ENCODE measurements around the gene SHPK.

The SHPK gene

DNA sequence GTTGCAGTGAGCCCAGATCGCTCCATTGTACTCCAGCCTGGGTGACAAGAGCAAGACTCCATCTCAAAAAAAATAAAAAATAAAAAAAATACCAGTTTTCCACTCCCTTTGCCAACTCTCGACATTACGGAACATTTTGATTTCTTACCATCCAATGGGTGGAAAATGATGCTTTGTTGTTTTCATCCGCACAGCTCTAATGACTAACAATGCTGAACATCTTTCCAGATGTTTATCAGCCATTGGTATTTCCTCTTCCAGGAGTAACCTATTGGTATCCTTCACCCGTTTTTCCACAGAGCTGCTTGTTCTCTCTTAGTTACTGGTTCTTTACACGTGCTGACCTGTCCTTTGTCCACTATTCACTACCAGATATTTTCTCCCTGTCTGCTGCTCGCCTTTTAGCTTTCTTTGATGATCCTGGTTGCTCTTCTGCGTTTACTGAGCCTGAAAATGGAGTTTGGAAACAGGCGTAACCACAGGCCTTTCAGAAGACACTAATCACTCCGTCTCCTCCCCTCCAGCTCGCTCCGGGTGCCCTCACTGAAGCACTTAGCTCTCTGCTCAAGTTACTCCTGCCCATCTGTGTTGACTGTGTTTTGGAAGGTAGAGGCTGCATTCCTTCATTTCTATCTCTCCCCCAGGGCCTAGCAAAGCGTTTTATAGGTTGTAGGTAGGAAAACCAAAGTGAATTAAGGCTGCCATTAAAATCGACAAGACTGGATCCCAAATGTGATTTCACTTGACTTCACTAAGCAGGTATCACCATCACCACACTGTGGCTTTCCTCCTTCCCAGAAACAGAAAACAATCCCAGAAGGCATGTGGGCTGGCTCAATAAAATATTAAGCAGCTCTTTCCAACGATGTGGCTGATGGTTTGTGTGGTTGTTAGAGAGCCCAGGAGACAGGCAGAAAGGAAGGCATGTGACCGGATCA, 8.9 kb downstream of the SHPK start:
- no peak for DNase-seq

DNA sequence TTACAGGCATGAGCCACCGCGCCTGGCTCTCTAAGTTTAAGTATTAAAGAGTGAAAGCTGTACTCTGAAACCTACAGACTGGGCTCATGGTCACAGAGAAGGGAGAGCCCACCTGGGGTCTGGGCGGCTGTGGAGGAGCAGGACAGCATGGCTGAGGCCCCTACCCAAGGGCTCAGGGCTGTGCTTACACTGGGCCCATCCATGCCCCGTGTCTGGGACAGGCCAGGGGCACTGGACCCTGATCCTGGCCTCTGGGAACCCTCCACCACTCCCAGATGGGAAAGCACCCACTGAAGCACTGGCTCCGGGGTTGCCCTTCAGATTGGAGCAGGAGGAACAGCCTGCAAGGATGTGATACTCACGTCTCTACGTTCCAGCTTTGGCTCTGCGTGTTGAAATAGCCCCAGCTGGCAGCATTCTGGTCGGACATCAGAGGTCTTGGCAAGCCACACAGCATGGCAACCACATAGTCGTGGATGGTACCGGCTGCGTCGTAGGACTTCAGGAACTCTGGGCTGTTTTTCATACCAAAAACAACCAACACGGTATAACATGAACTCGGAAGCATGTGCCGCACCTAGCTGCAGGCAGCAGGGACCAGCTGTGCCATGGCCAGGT, 13.0 kb downstream of the SHPK start:
- no peak for DNase-seq

DNA sequence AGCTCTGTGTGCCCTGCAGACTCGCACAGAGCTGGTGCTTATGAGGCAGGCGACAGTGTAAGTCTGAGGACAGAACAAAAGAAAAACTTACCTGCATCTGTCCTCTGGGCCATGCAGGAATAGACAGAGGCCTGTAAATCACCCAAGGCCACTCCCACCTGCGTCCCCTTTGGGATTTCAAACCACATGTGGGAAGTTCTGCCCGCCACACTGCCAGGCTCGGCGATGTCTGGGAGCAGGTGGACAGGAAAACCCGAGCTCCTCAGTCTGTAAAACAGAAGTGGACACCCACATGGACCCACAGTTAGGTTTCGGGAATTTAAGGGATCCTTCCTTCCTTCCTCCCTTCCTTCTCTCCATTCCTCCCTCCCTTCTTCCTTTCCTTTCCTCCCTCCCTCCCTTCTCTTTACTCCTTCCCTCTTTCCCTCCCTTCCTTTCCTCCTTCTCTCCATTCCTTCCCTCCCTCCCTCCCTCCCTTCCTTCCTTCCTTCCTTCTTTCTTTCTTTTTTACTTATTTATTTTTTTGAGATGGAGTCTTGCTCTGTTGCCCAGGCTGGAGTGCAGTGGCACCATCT, 14.8 kb downstream of the SHPK start:
- no peak for DNase-seq

DNA sequence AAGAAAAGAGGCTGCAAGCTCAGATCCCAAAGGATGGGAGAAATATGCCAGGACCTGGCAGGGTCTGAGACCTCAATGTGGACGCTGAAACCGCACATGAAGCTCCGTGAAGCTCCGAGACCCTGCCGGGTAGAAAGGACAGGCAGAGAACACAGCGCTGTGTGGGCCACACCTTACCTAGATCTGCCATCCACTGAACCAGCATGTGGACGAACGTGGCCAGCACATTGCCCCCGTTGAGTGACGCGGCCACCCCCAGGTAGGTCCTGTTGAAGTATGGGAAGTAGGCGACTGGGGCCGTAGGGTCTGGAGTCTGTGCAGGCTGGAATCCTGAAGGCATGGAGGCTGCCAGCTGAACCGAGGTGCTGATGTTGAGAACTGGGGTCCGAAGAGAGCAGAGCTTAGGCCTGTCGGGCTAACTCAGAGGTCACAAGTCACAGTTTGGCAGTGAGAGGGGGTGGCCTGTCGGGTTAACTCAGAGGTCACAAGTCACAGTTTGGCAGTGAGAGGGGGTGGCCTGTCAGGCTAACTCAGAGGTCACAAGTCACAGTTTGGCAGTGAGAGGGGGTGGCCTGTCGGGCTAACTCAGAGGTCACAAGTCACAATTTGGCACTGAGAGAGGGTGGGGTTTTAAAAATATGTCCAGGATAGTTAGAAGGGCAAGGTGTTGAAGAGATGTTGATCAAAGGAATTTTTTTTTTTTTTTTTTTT, 20.7 kb downstream of the SHPK start:
- DNase-seq: no peak

DNA sequence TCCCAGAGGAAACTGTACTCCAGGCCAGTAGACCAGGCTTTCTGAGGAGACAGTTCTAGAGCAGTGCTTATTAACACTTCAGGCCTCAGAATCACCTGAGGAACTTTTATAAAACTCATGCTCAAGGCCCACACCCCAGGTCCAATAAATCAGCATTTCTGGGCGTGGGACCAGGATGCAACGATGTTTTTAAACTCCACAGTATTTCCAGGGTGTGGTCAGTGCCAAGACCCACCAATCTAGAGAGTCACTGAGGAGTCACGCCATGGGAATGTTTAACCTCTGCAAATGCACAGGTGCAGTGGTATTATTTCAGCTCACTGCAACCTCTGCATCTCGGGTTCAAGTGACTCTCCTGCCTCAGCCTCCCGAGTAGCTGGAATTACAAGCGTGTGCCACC, 22.9 kb downstream of the SHPK start:
- no peak for DNase-seq

DNA sequence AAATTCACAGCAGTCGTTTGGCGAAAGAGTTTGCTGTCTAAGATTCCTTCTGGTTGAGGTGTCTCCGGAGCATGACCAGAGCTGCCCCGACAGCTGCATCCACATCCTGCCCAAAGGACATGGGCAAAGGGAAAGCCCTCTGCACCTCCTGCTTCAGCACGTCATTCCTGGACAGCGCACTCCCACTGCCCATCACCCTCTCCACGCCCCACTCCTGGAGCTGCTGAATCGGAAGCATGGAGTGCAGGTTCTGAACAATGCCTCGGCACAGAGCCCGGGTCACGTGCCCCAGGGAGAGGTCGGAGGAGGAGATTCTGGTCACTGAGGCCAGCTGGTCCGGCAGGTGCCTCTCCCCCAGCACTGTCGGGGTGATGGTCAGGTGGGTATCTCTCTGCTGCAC, 25.5 kb downstream of the SHPK start:
- no peak for DNase-seq

DNA sequence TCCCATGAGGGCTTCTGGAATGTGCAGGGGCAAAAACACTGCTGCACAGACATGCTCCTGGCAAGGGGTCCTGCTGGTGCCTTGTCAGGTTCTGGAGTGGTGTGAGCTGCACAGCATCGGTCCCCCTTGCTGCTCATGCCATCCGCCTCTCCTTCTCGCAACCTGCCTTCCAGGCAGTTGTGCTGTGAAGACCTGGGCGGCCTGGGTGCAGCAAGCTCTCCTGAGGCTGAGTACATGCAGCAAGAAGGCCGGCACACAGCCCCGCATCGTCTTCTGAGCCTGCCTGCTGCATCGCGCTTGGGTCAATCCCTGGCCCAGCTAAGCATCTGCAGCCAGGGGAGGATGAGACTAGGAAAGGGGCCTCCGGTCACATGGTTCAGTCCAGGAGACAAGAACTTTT, 26.4 kb downstream of the SHPK start:
- DNase-seq: no peak

DNA sequence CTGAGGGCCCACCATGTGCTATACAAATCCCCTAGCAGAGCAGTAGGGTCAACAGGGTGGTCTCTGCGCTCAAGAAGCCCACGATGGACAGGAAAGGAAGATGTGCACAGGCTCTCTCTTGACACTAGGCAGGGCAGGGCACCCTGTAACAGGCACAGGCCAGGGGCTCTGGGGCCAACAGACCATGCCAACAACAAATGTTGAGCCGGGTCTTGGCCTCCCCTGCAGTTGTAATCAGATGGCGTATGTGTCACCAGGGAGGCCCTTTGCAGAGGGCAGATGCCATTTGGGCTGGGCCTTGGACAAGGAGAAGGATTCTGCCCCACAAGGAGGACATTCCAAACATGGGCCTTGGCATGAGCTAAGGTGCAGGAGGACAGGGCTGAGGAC, 32.2 kb downstream of the SHPK start:
- no peak for DNase-seq

DNA sequence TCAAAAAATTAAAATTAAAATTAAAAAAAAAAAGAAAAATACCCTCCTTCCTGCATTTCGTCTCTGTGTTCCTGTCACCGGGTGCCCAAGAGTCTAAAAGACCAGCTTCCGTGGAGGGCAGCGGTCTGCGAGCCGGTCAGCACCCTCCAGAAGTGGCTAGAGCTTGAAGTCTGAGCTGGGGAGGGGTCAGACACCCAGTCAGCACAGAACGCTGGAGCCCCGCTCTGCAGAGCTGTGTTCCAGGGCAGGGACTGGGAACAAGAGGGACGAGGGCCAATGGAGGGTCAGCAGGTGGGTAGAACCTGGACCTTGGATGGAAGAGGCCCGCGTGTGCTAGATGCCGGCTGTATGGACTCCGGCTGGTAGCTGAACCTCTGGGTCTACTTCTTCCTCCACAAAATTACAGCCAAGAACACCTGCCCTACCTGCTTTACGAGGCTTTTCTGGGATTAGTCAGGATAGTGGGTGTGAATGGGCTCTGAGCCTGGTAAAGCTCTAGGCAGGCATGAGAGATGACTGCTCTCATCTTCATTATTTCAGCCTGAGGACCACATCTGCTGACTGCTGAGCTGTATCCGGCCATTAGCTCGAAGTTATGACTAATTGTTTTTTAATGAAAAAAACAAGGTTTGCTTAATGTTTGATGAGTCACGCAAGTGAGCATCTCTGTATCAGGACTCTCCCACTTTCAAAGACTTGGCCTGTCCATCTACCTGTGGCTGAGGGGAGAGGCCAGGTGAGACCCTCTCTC, 32.8 kb downstream of the SHPK start:
- DNase-seq: no peak

DNA sequence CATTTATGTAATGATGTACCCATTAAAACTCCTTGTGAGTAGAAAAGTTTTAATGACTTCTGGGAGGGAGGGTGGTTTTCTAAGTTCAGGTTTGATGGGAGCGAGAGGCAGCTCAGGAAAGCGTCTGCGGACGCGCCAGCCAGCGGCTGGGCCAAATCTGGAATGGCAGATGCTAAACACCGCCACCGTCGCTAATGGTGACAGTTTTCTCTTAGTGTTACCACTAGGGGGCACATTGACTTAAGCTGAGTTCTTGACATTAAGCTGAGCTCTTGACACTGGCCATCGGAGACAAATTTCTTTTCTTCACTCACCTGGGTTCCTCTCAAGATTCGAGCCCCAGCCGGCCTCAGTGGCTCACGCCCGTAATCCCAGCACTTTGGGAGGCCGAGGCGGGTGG, 33.6 kb downstream of the SHPK start:
- no peak for DNase-seq

DNA sequence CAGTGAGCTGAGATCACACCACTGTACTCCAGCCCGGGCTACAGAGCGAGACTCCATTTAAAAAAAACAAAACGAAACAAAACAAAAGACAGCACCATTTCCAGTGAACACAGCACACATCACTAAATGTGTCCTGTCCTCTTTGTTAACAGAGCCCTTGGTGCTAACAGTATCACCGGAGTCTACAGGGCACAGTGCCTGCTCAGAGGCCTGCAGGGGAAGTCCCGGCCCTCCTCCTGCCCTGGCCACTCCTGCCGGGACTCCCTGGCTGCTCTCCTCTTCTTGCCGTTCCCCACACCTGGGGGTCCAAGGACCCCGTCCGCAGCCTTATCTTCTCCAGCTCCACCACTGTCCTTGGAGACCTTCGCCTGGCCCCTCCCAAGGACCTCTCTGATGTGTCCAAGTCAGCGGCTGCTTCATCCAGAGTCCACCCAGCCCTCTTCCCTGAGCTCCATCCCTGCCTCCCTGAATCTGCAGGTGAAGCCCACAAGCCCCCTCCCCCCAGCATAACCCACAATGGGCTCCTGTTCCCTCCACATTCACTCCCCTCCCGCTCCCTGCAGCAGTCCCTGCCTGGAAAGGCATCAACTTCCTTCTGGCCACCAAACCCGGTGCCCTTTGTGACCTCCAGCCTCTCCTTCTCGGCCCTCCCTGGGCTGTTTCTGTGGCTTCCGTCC, 35.4 kb downstream of the SHPK start:
- no peak for DNase-seq

DNA sequence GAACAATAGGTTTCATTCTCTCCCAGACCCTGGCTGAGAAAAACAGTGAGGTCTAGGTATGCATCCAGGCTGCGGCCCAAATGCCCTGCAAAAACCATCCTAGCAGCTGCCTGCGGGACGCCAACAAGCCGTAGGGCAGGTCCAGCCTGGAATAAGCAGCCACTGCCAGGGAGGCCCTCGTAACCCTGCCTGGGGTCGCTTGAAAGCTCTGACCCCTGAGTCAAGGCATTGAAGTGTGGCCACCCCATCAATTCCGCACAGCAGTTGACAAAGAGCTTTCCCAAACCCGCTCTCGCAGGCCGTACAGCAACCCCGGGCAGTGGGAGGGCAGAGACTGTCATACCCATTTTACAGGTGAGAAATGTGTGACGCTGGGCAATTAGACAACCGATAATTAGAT, 38.0 kb downstream of the SHPK start:
- DNase-seq: no peak

DNA sequence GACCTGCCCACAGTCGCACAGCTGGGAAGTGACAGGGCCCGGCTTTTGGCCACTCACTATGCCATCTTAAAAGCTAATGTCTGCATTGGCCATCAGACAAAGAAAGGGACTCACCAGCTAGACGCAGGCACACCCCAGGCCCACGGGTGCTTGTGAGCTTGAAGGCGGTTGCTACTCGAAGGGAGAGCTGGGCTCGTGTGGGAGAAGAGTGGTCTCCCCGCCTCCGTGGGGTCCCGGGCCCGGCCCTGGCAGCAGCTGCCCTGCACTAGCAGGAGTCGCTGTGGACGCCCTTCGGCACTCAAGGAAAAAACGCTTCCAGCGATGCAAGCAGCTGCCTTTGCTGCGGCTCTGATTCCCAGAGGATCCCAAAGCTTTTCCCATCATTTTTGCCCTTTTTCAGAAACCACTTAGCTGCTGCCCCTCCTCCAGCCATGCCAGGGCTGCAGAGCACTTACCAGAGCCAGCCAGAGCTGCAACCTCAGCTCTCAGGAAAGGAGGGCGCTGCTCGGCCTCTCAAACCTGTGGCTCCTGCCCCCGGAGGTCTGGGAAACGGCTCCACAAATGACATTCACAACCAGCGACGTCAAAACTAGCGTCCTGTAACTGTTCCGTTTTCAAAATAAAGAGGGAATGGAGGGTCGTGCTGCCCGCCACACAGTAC, 39.1 kb downstream of the SHPK start:
- no peak for DNase-seq

DNA sequence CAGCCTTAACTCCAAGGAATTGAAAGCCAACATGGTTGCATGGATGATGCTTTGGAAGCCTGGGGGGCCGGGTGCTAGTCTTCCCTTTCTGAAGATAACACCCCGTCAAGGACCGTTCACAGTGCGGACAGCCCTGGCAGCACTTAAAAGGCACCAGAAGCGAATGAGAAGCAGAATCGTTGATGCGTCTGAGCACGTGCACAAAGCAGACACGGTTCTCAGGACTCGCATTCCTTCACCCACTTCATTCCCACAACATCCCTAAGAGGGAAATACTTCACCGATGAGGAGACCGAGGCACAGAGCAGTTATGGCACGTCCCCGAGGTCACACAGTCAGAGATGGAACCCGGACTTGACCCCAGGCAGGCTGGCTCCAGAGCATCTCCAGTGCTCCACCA, 41.1 kb downstream of the SHPK start:
- DNase-seq: no peak

DNA sequence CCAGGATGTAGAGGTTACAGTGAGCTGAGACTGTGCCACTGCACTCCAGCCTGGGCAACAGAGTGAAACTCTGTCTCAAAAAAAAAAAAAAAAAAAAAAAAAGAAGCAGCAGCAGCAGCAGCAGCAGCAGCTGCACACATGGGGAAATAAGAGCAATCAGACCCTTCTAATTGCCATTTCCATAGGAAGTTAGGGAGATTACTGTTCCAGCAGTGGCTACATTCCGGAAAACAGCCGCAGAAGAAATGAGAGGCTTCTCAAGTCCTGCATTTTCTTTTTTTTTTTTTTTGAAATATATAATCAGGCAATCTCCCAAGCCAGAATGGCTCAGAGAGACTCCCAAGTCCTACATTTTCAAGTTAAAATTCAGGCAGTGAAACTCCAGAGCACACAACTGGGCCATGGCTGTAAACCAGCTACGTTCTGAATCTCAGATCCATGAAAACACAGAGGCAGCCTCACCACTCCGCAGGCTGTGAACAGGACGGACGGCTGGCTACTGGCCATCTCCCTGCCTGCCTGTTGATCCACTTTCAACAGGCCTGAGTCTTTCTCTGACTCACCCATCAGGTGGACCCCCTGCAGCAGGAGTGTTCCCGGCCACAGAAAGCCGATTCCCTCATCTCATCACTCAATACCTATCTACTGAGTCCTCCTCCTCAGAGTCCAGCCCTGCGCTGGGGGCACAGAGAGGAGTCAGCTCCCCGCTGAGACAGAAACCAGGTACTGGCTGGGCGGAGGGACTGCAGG, 41.8 kb downstream of the SHPK start:
- no peak for DNase-seq

DNA sequence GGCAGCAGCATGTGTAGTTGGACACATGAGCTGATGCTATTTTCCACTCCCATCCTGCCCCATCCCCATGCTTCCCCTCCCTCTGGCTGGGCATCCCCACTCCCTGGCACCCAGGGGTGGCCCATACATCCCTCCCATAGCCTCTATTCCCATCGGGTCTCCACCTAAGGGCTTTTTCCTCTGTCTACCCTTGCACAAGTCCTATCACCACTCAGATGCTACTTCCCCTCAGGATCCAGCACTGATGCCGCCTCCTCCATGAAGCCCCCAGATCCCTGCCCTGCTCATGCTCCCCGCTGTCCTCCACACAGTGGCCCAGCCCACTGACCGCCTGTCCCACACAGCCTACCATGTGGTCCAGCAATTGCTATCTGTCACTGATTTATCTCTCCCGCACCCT, 42.7 kb downstream of the SHPK start:
- DNase-seq: no peak

DNA sequence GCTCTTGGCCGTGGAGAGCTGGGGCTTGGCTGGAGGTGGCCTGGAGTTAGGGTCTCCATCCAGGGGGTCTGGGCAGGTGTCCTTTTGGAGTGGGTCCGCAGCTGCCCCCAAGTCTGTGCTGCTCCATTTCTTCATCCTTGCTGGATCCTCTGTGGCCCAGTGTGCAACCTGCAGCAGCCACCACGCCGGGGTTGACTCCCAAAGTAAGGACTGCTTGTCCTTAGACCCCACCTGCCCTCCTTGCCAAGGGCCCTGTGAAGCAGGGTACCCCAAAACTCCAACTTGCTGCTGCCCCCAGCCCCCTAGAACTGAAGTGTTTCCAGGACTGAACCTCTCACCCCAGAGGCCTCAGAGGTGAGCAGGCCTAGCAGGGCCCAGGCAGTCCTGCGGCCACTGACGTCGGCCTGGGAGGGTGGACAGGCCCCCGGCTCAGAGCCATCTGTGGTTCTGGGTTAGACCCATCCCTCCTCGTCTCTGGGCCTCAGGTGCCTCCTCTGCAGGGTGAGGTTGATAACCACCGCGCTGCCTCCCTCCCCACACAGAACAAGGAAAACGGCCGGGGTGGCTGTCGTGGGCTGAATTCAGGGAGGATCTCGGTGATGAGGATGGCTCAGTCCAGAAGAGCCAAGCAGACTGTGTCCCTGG, 43.7 kb downstream of the SHPK start:
- no peak for DNase-seq

DNA sequence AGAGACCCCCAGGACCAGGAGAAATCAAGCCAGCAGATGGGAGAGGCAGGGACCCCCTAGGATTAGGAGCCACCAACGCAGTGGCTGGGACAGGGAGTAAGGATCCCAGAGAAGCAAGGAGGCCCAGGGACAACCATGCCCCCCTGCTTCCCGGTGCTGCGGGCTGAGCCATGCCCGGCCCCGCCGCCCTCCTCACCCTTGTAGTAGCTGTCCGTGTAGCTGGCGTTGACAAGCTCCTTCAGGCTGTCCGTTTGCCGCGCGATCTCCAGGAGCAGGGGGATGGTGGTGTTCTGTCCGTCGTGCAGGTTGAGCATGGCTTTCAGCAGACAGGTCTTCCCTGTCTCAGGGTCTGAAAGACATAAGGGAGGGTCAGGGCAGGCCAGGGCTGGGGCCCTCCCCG, 45.3 kb downstream of the SHPK start:
- DNase-seq: no peak

DNA sequence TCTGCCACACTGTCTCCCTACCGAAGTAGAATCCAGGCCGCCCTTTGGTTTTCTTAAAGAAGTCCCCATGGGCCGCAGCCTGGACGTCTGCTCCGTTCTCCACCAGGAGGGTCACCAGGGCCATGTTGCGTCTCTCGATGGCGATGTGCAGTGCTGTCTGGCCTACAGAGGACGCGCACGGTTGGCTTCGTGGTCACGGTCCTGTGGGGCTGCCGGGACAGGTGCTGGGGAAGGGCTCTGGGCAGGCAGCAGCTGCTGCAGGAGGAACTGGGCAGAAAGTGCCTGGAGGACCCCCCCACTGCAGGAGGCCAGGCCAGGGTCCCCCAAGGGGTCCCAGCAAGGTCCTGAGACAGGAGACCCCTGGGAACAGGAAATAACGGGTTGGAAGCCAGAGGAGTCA, 45.8 kb downstream of the SHPK start:
- no peak for DNase-seq

DNA sequence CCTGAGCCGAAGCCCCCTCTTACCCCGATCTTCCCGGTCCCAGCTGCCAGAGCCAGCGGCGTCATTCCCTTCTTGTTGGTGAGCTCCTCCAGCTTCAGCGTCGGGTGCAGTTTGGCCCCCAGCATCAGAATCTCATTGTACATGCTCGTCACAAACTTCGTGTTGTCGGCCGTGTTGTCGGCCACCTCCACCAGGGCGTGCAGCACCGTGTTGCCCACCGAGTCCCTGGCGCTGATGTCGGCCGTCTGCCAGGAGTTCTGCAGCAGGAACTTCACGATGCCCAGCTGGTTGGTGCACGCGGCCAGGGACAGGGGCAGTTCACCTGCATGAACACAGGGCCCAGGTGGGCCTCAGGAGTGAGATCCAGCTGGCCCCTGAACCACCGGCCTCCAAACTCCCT, 46.3 kb downstream of the SHPK start:
- DNase-seq: no peak

All from NK-92 treated with Interleukin-12 subunit alpha and Interleukin-12 subunit beta, amount 100 ng/mL, for 24 hours (cell line).